ENCODE measurements around the gene WWOX. TPM values are rescaled to one million over a fixed set of nuclear protein-coding genes. Genes with fewer than 3 reads are reported as not detected.

WWOX gene
- polyA plus RNA-seq, 1 donor from 2014 or later: 25.6 TPM

GRCh38 chr16:78838276-78838675 lies 738.8 kb downstream of the WWOX start:
- Histone ChIP-seq H3K79me2 (replicated peaks; ENCODE audit: insufficient read depth, low read length) (no peaks in the 10 kb centered on the region), H3K27ac (ENCODE audit: low read length) (no peak overlapping the region), H3K9me3 (ENCODE audit: low read length) (no peaks in the 10 kb centered on the region), H3K4me3 (ENCODE audit: low read length) (no peak overlapping the region), H3K4me2 (ENCODE audit: low read length) (no peak overlapping the region), H3F3A (ENCODE audit: insufficient read depth, low read length, poor library complexity, severe bottlenecking) (no peaks in the 10 kb centered on the region), H4K20me1 (ENCODE audit: insufficient read depth) (no peaks in the 10 kb centered on the region), H3K36me3 (ENCODE audit: insufficient read depth, low read length) (no peaks in the 10 kb centered on the region), H3K9me2 (ENCODE audit: insufficient read depth, low read length) (no peaks in the 10 kb centered on the region), H3K9ac (ENCODE audit: low read length) (no peak overlapping the region), H2AFZ (ENCODE audit: low read depth, low read length) (no peak overlapping the region), H3K27me3 (ENCODE audit: insufficient read depth, low read depth, low read length) (no peaks in the 10 kb centered on the region)
- TF ChIP-seq SMC3 (conservative IDR thresholded peaks at IDR 0.05; ENCODE audit: poor library complexity) (no peak), MXI1 (conservative IDR thresholded peaks at IDR 0.05; ENCODE audit: poor library complexity, severe bottlenecking) (no peak), POLR2AphosphoS5 (IDR thresholded peaks at IDR 0.05) (no peak)

GRCh38 chr16:78842950-78843349 lies 743.5 kb downstream of the WWOX start:
- Histone ChIP-seq H3K36me3 (ENCODE audit: insufficient read depth, low read length) (no peaks in the 10 kb centered on the region), H3K9me3 (ENCODE audit: low read length) (no peaks in the 10 kb centered on the region), H3K27me3 (ENCODE audit: insufficient read depth, low read depth, low read length) (no peaks in the 10 kb centered on the region), H3K9ac (ENCODE audit: low read length) (no peak overlapping the region), H3F3A (ENCODE audit: insufficient read depth, low read length, poor library complexity, severe bottlenecking) (no peaks in the 10 kb centered on the region), H3K4me2 (ENCODE audit: low read length) (no peak overlapping the region), H3K27ac (ENCODE audit: low read length) (no peak overlapping the region), H4K20me1 (ENCODE audit: insufficient read depth) (no peaks in the 10 kb centered on the region), H3K4me3 (ENCODE audit: low read length) (no peak overlapping the region), H2AFZ (ENCODE audit: low read depth, low read length) (no peak overlapping the region), H3K79me2 (replicated peaks; ENCODE audit: insufficient read depth, low read length) (no peaks in the 10 kb centered on the region), H3K9me2 (ENCODE audit: insufficient read depth, low read length) (no peaks in the 10 kb centered on the region)
- TF ChIP-seq MXI1 (conservative IDR thresholded peaks at IDR 0.05; ENCODE audit: poor library complexity, severe bottlenecking) (no peak), EP300 (conservative IDR thresholded peaks at IDR 0.05; ENCODE audit: poor library complexity, severe bottlenecking) (no peak), CTCF (IDR thresholded peaks at IDR 0.05; ENCODE audit: poor library complexity, severe bottlenecking) (no peak), TAF1 (IDR thresholded peaks at IDR 0.05; ENCODE audit: low read depth) (no peak), REST (IDR thresholded peaks at IDR 0.05; ENCODE audit: borderline replicate concordance) (no peak), RAD21 (conservative IDR thresholded peaks at IDR 0.05) (no peak), POLR2AphosphoS5 (IDR thresholded peaks at IDR 0.05) (no peak), EZH2 (IDR thresholded peaks at IDR 0.05; ENCODE audit: borderline replicate concordance, insufficient read depth, low read length, poor library complexity, severe bottlenecking) (no peak), SMC3 (conservative IDR thresholded peaks at IDR 0.05; ENCODE audit: poor library complexity) (no peak)

- Histone ChIP-seq H3K9me3 (ENCODE audit: low read length) (no peaks in the 10 kb centered on the region), H3K9me2 (ENCODE audit: insufficient read depth, low read length) (no peaks in the 10 kb centered on the region), H4K20me1 (ENCODE audit: insufficient read depth) (no peaks in the 10 kb centered on the region), H2AFZ (ENCODE audit: low read depth, low read length) (no peak overlapping the region), H3K27me3 (ENCODE audit: insufficient read depth, low read depth, low read length) (no peaks in the 10 kb centered on the region), H3F3A (ENCODE audit: insufficient read depth, low read length, poor library complexity, severe bottlenecking) (no peaks in the 10 kb centered on the region), H3K9ac (ENCODE audit: low read length) (no peak overlapping the region), H3K4me2 (ENCODE audit: low read length) (no peak overlapping the region), H3K36me3 (ENCODE audit: insufficient read depth, low read length) (no peaks in the 10 kb centered on the region), H3K27ac (ENCODE audit: low read length) (no peak overlapping the region), H3K79me2 (replicated peaks; ENCODE audit: insufficient read depth, low read length) (no peaks in the 10 kb centered on the region), H3K4me3 (ENCODE audit: low read length) (no peak overlapping the region)
- no peak for TF ChIP-seq RAD21 (conservative IDR thresholded peaks at IDR 0.05)
- no peak for TF ChIP-seq EZH2 (IDR thresholded peaks at IDR 0.05; ENCODE audit: borderline replicate concordance, insufficient read depth, low read length, poor library complexity, severe bottlenecking)
- no peak for TF ChIP-seq TAF1 (IDR thresholded peaks at IDR 0.05; ENCODE audit: low read depth)
- TF ChIP-seq CTCF (IDR thresholded peaks at IDR 0.05; ENCODE audit: poor library complexity, severe bottlenecking): no peak
- TF ChIP-seq SMC3 (conservative IDR thresholded peaks at IDR 0.05; ENCODE audit: poor library complexity): no peak
- no peak for TF ChIP-seq POLR2AphosphoS5 (IDR thresholded peaks at IDR 0.05)
- TF ChIP-seq EP300 (conservative IDR thresholded peaks at IDR 0.05; ENCODE audit: poor library complexity, severe bottlenecking): no peak
- no peak for TF ChIP-seq REST (IDR thresholded peaks at IDR 0.05; ENCODE audit: borderline replicate concordance)
- TF ChIP-seq MXI1 (conservative IDR thresholded peaks at IDR 0.05; ENCODE audit: poor library complexity, severe bottlenecking): no peak
Observed at GRCh38 chr16:78843978-78844377, 744.5 kb downstream of the WWOX start.

Data from neural cell (in vitro differentiated cells).